ENCODE results near the gene SV2C. TPM values are rescaled to one million over a fixed set of nuclear protein-coding genes. Genes with fewer than 3 reads are reported as not detected.
A peak's percentile ranks its signal among the peaks of the same experiment; 100 is the strongest.

The SV2C gene
- total RNA-seq, 1 donor from 2014 or later, result not detected

GRCh38 chr5:76249621-76250020 lies 166.4 kb downstream of the SV2C start:
- peaks cover 55% of the 10 kb centered on the region for H3K27me3 Mint-ChIP-seq (ENCODE audit: unreplicated experiment)
- H3K36me3 Mint-ChIP-seq (ENCODE audit: unreplicated experiment), result no peaks in the 10 kb centered on the region
- no peak for TF ChIP-seq CTCF (IDR thresholded peaks at IDR 0.05)
- H3K4me3 Mint-ChIP-seq (ENCODE audit: unreplicated experiment), result no peak overlapping the region
- no peak for DNase-seq (ENCODE audit: extremely low spot score, unreplicated experiment)
- no peak overlapping the region for H3K27ac Mint-ChIP-seq (ENCODE audit: unreplicated experiment)
- no peaks in the 10 kb centered on the region for H3K4me1 Mint-ChIP-seq (ENCODE audit: unreplicated experiment)
- H3K9me3 Mint-ChIP-seq (ENCODE audit: unreplicated experiment), result no peaks in the 10 kb centered on the region

- H3K4me1 Mint-ChIP-seq (ENCODE audit: unreplicated experiment), result no peaks in the 10 kb centered on the region
- H3K4me3 Mint-ChIP-seq (ENCODE audit: unreplicated experiment), result no peak overlapping the region
- H3K36me3 Mint-ChIP-seq (ENCODE audit: unreplicated experiment), result no peaks in the 10 kb centered on the region
- no peak for TF ChIP-seq CTCF (IDR thresholded peaks at IDR 0.05)
- peaks cover 53% of the 10 kb centered on the region for H3K27me3 Mint-ChIP-seq (ENCODE audit: unreplicated experiment)
- DNase-seq (ENCODE audit: extremely low spot score, unreplicated experiment), result no peak
- no peak overlapping the region for H3K27ac Mint-ChIP-seq (ENCODE audit: unreplicated experiment)
- H3K9me3 Mint-ChIP-seq (ENCODE audit: unreplicated experiment), result no peaks in the 10 kb centered on the region
Observed at GRCh38 chr5:76250463-76250862, 167.3 kb downstream of the SV2C start.

- peaks cover 52% of the 10 kb centered on the region for H3K27me3 Mint-ChIP-seq (ENCODE audit: unreplicated experiment)
- no peak overlapping the region for H3K27ac Mint-ChIP-seq (ENCODE audit: unreplicated experiment)
- no peak overlapping the region for H3K4me3 Mint-ChIP-seq (ENCODE audit: unreplicated experiment)
- no peak for TF ChIP-seq CTCF (IDR thresholded peaks at IDR 0.05)
- no peaks in the 10 kb centered on the region for H3K9me3 Mint-ChIP-seq (ENCODE audit: unreplicated experiment)
- no peaks in the 10 kb centered on the region for H3K36me3 Mint-ChIP-seq (ENCODE audit: unreplicated experiment)
- peaks cover 8% of the 10 kb centered on the region for H3K4me1 Mint-ChIP-seq (ENCODE audit: unreplicated experiment)
- no peak for DNase-seq (ENCODE audit: extremely low spot score, unreplicated experiment)
Observed at GRCh38 chr5:76251656-76252055, 168.5 kb downstream of the SV2C start.

GRCh38 chr5:76252437-76252836 lies 169.3 kb downstream of the SV2C start:
- H3K4me3 Mint-ChIP-seq (ENCODE audit: unreplicated experiment), result no peak overlapping the region
- peaks cover 8% of the 10 kb centered on the region for H3K4me1 Mint-ChIP-seq (ENCODE audit: unreplicated experiment)
- H3K9me3 Mint-ChIP-seq (ENCODE audit: unreplicated experiment), result no peaks in the 10 kb centered on the region
- no peaks in the 10 kb centered on the region for H3K36me3 Mint-ChIP-seq (ENCODE audit: unreplicated experiment)
- DNase-seq (ENCODE audit: extremely low spot score, unreplicated experiment), result no peak
- H3K27ac Mint-ChIP-seq (ENCODE audit: unreplicated experiment), result no peak overlapping the region
- peaks cover 49% of the 10 kb centered on the region for H3K27me3 Mint-ChIP-seq (ENCODE audit: unreplicated experiment)
- TF ChIP-seq CTCF (IDR thresholded peaks at IDR 0.05), result no peak

- H3K36me3 Mint-ChIP-seq (ENCODE audit: unreplicated experiment), result no peaks in the 10 kb centered on the region
- H3K27me3 Mint-ChIP-seq (ENCODE audit: unreplicated experiment), result peaks cover 44% of the 10 kb centered on the region
- no peak for DNase-seq (ENCODE audit: extremely low spot score, unreplicated experiment)
- H3K9me3 Mint-ChIP-seq (ENCODE audit: unreplicated experiment), result no peaks in the 10 kb centered on the region
- peak overlapping the region; percentile 5 for H3K27ac Mint-ChIP-seq (ENCODE audit: unreplicated experiment)
- H3K4me3 Mint-ChIP-seq (ENCODE audit: unreplicated experiment), result no peak overlapping the region
- TF ChIP-seq CTCF (IDR thresholded peaks at IDR 0.05), result peak; percentile 76
- H3K4me1 Mint-ChIP-seq (ENCODE audit: unreplicated experiment), result peaks cover 8% of the 10 kb centered on the region
Observed at GRCh38 chr5:76256116-76256889, 173.1 kb downstream of the SV2C start.
